Hematopoietic multipotent progenitor cell treated with erythropoietin and hydrocortisone succinate and interleukin-3 and kit ligand, for 4 days (in vitro differentiated cells): ENCODE measurements around the gene PHAF1.

Source experiments
- DNase-seq: peaks from one replicate; pipeline ENCODE4 v3.0.0-alpha.2; 2015

PHAF1 gene

DNA sequence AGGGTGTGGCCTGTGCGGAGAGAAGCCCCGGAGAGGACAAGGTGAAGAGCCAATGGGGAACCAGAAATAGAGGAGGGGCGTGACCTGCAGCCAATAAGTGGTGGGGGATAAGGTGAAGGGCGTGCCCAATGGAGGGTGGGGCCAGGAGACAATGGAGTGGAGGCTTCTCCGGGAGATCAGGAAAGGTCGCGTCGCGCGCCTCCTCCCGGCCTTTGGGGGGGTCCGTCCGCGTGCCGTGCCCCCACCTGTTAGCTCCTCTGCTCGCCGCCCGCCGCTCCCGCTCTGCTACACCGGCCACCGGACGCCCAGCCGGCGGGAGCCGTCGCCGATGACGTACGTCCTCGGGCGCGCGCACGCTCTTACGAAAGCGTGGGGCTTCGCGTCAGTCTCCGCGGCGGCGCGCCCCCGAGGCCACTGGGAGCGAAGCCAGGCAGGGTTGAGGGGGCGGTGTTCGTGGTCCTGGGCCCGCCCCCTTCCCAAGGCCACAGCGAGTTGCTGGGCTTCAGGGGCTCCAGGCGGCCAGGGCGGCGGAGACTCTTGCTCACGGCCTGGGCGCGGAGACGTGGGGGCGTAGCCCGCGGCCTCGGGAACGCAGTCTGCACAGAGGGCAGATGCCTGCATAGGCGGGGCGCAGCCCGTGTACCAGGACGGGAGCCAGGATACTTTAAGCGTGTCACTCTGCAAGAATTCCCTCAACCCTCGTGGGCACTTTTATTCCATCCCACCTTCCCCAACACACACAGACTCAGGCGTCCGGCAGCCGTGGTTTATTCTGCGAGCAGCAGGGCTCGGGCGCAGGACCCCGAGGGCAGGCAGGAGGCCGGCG, 74.1 kb downstream of the PHAF1 start, which contains the start of gene MATCAP1:
MATCAP1 (minus strand) TSS at position 337 of the 826 bp plus-strand sequence. CDS start 3,353 bp downstream, outside the sequence.
- peak; percentile 99 for DNase-seq

GRCh38 chr16:67184453-67184994, 74.8 kb downstream of the PHAF1 start:
- no peak for DNase-seq

DNA sequence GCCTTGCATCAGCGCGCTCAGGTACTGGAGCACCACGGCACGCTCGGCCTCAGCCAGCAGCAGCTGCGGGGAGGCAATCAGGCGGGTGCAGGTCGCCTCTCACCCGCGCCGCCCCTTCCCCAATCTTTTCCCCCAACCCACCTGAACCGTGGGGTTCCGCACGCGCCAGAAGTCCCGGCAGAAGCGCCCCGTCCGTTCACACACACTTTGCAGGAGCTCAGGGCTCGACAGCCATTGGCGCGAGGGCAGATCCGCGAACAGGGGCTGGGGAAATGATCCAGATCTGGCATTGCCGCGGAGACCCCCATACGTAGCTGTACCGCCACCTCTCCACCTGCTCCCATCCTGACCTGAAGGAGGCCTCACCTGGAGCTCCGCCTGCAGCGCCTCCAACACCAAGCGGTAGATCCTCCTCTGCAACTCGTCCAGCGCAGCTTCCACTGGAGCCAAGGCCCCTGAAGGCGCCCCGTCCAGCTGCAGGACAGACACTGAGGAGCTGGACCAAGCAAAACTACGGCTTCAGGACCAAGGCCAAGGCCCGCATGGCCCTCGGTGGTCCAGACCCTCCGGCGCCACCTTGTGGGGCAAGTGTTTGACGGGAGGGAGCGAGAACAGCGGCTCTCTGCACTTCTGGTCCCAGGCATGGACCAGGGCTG, 75.4 kb downstream of the PHAF1 start:
- DNase-seq, result peak; percentile 95

DNA sequence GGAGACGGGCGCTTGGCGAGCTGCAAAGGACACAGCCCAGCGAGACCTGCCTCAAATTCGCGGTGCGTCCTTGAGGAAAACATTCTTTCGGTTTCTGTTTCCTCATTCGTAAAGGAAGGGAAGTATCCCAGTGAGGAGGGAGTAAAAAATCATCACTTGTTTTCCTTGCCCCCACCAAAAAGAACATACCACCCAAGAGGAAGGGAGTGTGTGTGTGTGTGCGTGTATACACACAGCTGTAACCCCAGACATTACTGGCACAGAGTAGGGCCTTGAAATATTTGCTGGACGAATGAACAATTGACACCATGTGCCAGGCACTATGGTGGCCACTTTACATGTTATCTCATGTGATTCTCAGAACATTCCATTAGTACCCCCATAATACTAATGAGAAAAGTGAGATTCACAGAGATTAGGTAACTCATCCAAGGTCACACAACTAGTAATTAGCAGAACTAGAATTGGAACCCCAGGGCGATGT, 76.0 kb downstream of the PHAF1 start:
- no peak for DNase-seq

GRCh38 chr16:67186550-67186950, 76.8 kb downstream of the PHAF1 start:
- no peak for DNase-seq

- DNase-seq, result no peak
Measured at GRCh38 chr16:67187175-67187890, 77.6 kb downstream of the PHAF1 start.

DNA sequence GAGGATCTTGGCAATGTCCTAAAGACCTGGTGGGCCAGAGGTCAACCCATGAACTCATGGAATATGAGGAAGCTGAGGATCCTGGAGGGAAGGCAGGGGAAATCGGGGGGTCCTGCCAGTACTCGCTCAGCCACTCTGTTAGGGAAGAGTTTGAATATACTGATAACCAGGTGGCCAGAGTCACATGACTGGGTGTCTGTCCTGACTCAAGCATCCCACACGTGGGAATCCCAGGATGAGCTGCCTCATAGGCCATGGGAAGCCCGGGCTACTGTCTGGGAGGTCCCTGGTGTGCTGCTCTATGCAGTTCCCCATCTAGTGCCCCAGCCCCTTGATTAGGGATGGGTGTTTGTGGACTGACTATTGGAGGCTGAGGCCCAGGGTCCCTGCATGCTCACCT, 78.6 kb downstream of the PHAF1 start:
- no peak for DNase-seq

- DNase-seq, result no peak
Measured at GRCh38 chr16:67188798-67189197, 79.1 kb downstream of the PHAF1 start.

DNA sequence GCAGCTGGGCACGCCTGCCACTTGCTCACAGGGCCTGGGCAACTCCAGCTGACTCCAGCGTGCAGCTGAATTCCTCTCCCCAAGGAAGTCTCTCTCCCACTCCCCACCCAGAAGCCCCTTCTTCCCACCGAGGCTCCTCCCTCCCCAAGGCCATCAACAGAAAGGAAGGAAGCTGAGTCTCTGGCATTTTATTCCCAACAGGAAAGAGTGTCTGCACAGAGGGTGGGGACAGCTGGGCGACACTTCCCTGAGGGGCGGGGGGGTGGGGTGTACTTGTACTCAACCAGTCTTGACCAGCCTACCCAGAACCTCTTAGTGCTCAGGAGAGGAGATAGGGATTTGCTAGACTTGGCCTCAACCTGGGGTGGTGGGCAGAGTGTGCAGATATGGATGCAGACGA, 80.3 kb downstream of the PHAF1 start, which contains the start of gene EXOC3L1:
EXOC3L1 (minus strand) TSS at position 96 of the 400 bp plus-strand sequence. CDS start 460 bp downstream, outside the sequence.
- no peak for DNase-seq

GRCh38 chr16:67190448-67191399, 81.0 kb downstream of the PHAF1 start:
- DNase-seq, result no peak

DNA sequence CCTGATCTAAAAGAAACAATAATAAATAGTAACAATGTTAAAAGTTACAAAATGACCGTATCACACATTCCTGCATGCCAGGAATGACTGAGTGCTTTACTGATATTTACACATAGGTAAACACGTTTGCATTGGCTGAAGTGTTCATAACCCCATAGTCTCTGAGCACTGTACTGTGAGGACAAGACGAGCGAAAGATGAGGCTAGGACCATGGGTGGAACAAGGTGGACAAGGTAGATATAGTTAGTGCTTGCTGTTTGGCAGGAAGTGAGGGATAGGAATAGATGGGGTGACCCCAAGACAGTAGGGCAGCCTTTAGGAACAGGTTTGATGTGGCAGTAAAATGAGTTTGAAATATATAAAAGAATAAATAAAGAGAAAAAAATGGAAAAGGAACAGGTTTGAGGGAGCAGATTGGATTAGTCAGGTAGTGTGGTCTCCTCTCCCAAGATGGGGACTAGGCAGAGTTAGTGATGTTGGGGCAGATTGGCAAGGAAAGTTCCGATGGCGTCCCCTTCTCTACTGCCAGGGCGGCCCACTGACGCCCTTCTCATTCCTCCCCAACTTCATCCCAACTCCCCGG, 81.8 kb downstream of the PHAF1 start:
- no peak for DNase-seq

- peak; percentile 97 for DNase-seq
Measured at GRCh38 chr16:67191995-67192681, 82.4 kb downstream of the PHAF1 start, which contains the start of gene E2F4. E2F4 (plus strand) TSS chr16:67192155; CDS start chr16:67192228, 73 bp downstream.

- no peak for DNase-seq
Measured at GRCh38 chr16:67192781-67193361, 83.1 kb downstream of the PHAF1 start.

DNA sequence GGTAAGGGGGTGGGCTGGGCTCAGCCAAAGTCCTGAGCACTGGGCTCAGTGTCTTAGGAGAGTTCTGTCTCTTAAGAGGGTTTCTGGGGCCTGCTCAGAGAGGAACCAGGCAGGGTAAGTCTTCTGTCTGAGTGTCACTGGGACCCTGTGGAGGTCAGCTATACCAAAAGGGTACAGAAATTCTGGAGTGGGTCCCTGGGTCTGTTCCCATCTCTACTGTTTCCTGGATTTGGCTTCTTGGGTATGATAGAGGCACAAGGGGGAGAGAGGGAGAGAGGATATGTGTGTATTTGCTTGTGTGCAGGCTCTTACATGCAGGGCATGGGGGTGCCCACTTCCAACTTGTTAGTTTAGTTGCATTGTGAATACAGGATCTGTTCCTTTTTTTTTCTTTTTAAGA, 83.8 kb downstream of the PHAF1 start:
- no peak for DNase-seq

DNA sequence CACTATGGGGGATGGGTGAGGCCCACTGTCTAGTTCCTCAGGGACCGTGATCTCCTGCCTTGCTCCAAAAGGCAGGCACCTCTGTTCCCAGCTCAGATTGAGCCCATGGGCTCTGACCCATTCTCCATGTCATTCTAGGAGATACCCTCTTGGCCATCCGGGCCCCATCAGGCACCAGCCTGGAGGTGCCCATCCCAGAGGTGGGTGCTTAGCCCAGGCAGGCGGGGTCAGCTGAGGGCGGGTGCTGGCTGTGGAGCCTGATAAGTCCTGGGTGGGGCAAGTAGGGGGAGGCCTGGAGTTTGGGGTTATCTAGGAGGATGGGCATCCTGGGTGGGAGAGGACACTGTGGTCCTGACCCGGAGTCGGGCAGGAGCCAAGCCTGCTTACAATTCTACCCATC, 84.5 kb downstream of the PHAF1 start:
- DNase-seq, result peak; percentile 68

- no peak for DNase-seq
Measured at GRCh38 chr16:67195676-67196075, 85.9 kb downstream of the PHAF1 start.

DNA sequence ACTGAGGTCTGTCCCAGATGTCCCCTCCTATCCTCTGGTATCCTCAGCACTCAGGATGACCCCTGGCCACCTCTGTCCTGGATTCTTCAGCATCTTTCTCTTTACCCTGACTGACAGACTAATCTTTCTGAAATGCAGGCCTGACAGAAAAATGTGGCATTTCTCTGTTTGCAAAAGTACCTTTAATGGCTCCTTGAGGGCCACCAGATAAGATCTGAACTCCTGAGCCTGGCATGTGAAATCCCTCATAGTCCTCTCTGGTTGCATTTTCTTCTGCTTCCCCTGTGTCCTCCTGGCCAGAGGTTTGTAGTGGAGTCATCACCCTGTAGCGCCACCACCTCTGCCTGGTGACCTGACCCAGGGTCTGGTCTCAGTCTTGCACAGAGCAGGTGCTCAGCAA, 87.1 kb downstream of the PHAF1 start:
- no peak for DNase-seq

DNA sequence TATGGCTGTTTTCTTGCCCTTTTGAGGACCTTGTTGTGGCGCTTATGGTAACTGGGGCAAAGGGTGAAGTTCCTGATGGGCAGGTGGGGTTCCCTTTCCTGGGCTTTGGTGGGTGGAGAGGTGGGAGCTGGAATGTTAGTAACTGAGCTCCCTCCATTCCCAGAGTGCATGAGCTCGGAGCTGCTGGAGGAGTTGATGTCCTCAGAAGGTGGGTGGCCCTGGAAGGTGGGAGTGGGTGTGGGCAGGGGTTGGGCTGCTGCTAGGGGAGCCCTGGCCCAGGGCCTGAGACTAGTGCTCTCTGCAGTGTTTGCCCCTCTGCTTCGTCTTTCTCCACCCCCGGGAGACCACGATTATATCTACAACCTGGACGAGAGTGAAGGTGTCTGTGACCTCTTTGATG, 88.0 kb downstream of the PHAF1 start:
- no peak for DNase-seq
